Head of caudate nucleus (tissue), 42 donors: ENCODE measurements around the gene TESMIN.

Source experiments
- DNase-seq, 42 donors: peaks; one replicate each; pipeline versions ENCODE4 v3.0.0 to v3.0.0-alpha.2; 2020 to 2021; ENCODE audit warnings: mixed read lengths in 7 of 42
- intact Hi-C: fragments of 100-400 bp; cut with DNase I; formaldehyde crosslinking; loops from one replicate; pipeline ENCODE4 v1.15.0; 2022

TESMIN gene, protein sequence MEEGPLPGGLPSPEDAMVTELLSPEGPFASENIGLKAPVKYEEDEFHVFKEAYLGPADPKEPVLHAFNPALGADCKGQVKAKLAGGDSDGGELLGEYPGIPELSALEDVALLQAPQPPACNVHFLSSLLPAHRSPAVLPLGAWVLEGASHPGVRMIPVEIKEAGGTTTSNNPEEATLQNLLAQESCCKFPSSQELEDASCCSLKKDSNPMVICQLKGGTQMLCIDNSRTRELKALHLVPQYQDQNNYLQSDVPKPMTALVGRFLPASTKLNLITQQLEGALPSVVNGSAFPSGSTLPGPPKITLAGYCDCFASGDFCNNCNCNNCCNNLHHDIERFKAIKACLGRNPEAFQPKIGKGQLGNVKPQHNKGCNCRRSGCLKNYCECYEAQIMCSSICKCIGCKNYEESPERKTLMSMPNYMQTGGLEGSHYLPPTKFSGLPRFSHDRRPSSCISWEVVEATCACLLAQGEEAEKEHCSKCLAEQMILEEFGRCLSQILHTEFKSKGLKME

DNA sequence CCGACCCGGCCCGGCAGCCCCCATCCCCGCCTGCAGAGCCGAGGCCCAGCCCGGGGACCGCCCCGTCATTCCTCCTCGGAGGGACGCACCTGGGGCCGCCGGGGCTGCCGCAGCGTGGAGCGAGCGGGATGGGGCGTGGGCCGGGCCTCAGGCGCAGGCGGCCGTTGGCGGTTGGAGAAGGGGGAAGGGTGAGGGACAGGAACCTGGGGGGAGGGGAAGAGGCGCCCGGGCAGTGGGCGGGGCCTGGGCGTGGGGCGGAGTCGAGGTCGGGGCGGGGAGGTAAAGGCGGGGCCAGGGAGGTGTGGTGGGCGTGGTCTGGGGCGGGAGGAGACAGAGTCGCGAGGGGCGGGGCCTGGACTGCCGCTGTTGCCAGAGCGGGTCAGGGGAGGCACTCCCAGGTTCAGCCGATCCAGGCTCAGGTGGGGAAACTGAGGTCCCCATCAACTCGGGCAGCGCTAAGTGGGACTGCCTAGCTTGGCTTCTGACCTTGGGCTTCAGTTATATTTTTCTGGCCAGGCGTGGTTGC is at the start of gene TESMIN:
Gene TESMIN (minus strand): TSS at position 190 of the 526 bp plus-strand sequence. CDS start 860 bp downstream, outside the sequence.
- intact Hi-C loops, result no loop called here
- DNase-seq, result peak; percentile 45 to 94 (median 84)

DNA sequence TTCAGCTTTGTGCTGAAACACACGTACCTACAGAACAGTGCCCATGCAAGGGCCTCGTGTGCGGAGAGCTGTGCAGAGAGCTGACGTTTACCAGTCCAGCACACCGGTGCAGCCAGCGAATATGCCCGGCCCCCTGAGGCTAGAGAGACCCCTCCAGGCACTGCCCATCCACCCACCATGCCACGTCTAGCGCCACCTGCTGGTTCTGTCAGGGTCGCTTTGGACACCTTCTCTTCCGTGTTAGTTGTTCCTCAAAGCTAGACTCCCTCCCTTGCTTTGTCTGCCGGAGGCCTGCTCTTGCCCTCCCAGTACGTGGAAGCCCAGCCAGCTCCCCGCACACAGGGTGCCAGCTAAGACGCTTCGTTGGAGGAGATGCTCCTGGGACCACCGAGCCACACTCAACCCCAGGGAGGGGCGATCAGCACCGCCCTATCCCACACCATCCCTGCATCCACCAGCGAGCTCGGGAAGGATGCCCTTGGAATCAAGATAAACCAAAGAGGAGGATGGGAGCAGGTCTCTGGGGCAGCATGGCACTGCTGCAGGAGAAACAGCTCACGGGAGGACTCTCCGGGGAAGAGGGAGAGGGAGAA is 47.0 kb upstream of the TESMIN start:
- DNase-seq, result peak in 14 of 42 donors; percentile 5 to 55 (median 22)
- intact Hi-C loops, result no loop called here

DNA sequence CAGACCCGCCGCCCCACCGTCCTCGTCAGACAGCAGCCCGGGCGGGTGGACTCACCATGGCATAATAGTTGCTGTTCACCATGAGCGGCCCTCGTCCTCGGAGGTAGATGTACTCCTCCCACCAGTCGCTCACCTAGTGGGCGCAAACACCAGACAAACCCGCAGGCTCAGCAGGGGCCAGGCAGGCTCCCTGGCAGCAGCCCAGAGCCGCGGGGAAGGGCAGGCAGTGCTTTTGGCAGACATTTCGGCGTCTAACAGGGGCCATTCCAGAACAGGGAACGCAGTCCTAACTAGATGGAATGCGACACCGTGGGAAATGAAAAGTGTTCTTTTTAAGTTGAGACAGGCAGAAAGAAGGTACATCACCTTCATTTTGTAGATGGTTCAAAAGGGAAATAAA is 45.5 kb upstream of the TESMIN start:
- peak in 19 of 42 donors; percentile 6 to 54 (median 29) for DNase-seq
- intact Hi-C loops, result no loop called here

DNA sequence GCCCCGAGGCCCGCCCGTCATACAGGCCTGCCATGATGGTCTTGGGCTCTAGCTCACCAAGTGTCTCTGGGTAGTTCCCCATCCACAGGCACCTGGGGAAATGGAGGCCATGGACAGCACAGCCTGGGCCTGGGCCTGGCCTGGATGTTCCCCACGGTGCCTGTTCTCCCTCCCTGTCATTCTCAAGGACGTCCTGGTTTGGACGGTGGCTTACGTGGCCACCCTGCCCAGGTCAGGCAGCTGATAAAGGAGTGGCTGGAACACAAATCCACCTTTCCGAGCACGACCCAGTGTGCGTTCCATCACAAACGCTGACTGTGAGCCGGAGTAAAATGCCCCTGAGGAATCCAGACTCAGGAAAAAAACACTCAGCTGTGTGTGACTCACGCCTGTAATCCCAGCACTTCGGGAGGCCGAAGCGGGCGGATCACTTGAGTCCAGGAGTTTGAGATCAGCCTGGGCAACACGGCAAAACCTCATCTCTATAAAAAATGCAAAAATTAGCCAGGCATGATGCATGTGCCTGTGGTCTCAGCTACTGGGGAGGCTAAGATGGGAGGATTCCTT is 41.2 kb upstream of the TESMIN start:
- no peak for DNase-seq
- intact Hi-C loops, result no loop called here

DNA sequence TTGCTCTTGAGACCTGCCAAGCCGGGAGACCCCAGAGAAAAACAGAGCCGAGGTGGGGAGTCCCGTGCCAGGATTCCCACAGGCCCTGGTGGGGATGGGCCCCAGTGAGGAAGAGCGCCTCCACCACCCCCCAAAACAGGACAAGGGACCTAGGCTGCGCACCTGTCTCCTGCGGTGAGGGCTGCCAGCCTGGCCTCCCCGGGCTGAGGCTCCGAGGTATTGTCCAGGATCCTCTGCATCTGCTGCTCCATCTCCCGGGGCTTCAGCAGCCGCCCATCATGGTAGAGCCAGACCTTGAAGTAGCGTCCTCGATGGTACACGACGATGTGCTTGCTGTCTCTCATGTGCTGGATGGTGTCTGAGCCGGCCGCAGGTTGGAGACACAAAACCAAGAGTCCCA is 33.3 kb upstream of the TESMIN start:
- intact Hi-C loops, result no loop called here
- no peak for DNase-seq

DNA sequence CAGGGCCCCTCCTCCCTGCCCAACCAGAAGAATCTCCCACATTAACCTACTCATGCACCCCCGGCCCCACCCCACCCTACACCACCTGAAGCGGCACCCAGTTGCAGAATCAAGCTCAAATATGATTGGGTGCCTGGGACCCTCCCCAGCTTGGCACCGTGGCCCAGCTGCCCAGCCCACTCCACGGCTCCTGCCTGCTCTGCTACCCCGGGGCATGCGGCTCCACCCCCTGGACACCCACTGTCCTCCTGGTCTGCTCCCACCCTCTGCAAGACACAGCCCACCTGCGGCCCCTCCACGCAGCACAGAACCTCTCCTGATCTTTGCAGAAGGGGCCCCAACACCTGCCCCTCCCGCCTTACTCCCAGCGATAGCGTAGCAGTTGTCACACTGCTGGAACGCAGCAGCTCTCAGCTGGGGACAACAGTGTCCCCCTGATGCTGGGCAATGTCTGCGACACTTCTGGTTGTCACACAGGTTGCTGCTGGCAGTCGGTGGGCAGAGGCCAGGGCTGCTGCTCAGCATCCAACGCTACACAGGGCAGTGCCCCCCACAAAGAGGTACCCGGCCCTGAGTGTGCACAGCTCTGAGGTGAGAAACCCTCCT is 32.0 kb upstream of the TESMIN start:
- no peak for DNase-seq
- intact Hi-C loops, result no loop called here

DNA sequence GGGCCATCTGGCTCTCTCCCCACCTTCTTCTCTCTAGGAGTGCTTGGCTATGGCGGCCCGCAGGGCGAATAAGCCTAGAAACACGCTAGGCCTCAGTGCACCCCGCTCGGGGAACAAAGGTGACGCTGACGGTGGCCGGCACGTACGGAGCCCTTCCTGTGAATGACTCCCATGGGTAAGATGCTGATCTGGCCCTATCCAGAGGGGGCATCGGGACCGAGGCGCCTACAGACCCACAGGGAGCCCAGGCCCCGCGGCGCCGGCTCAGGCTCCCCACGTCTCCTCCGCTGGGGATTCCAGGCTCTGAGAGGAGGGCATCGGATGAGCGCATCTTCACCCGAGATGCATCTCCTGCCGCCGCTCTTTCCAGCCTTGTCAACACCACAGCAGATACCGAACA is 31.4 kb upstream of the TESMIN start:
- intact Hi-C loops, result no loop called here
- no peak for DNase-seq

DNA sequence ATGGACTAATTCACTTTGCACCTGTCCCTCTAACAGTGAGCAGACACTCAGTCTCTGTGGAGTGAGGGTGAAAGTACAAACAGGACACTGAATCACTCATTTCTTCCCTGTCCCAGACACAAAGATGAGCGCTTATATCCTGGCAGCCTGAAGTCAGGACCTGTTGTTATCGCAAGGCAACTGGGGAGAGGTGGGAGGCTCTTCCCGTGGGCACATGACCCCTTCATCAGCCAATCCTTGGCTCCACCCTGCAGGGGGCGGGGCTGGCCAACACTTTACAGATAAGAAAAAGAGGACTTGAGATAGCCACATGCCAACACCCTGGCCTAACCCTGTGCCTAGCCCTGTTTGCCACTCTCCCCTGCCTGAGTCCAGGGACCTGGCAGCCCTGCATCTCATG is 29.5 kb upstream of the TESMIN start:
- intact Hi-C loops, result no loop called here
- DNase-seq, result no peak

DNA sequence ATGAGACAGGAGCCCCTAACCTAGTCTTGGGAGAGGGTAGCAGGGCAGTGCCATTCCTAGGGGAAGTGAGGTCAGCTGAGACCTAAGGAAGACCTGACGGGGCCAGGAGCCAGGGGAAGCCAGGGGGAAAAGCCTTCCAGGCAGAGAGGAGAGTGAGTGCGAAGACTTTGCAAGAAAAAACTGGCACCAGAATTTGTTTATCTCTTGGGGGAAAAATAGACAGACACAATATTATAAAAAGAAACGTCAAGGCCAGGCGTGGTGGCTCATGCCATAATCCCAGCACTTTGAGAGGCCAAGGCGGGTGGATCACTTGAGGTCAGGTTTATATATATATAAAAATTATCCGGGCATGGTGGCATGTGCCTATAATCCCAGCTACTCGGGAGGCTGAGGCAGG is 26.9 kb upstream of the TESMIN start:
- DNase-seq, result no peak
- intact Hi-C loops, result no loop called here

DNA sequence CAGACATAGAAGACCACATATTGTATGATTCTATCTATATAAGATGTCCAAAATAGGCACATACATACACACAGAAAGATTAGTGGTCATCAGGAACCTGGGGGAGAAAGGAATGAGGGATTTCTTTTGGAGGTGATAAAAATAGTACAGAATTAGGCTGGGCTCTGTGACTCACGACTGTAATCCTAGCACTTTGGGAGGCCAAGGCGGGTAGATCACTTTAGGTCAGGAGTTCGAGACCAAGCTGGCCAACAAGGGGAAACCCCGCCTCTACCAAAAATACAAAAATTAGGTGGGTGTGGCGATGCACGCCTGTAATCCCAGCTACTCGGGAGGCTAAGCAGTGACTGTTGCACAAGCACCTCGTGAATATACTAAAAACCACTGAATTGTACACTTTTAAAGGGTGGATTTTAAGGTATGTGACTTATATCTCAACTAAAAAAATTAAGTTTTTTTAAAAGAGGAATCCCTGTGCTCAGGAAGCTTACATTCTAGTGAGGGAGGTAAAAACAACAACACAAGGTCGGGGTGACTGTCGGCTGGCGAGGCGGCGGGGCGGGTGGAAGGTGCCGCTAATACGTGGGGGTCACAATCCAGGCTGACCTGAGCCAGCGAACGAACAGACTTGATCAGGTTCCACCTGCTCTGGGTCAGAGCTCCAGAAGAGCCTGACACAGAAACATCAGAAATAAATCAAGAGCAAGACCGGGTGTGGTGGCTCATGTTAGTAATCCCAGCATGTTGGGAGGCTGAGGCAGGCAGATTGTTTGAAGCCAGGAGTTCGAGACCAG is 25.3 kb upstream of the TESMIN start:
- intact Hi-C loops, result no loop called here
- no peak for DNase-seq

DNA sequence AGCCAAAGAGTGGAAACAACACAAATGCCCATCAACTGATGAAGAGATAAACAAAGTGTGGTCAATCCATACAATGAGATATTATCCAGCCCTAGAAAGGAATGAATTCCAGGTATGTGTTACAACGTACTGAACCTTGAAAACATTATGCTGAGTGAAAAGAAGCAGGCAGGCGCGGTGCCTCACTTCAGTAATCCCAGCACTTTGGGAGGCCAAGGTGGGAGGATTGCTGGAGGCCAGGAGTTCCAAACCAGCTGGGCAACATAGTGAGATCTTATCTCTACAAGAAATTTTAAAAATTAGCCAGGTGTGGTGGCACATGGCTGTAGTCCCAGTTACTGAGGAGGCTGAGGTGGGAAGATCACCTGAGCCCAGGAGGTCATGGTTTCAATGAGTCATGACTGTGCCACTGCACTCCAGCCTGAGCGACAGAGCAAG is 24.6 kb upstream of the TESMIN start:
- intact Hi-C loops, result no loop called here

DNA sequence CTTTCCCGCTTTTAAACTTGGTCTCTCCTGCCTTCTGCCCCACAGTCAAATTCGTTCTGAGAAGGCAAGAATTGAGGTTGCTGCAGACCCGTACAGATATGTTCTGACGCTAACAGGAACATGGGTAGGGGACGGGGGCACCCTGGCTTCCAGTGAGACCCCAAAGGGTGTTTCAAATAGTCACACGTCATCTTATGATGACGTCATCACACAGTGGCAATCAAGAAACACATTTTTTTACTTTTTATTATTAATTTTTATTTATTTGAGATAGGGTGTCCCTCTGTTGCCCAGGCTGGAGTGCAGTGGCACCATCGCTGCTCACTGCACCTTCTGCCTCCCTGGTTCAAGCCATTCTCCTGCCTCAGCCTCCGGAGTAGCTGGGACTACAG is 22.9 kb upstream of the TESMIN start:
- intact Hi-C loops, result no loop called here
- DNase-seq, result no peak

More for the DNA sequence above, 24.6 kb upstream of the TESMIN start:
- DNase-seq, result no peak

DNA sequence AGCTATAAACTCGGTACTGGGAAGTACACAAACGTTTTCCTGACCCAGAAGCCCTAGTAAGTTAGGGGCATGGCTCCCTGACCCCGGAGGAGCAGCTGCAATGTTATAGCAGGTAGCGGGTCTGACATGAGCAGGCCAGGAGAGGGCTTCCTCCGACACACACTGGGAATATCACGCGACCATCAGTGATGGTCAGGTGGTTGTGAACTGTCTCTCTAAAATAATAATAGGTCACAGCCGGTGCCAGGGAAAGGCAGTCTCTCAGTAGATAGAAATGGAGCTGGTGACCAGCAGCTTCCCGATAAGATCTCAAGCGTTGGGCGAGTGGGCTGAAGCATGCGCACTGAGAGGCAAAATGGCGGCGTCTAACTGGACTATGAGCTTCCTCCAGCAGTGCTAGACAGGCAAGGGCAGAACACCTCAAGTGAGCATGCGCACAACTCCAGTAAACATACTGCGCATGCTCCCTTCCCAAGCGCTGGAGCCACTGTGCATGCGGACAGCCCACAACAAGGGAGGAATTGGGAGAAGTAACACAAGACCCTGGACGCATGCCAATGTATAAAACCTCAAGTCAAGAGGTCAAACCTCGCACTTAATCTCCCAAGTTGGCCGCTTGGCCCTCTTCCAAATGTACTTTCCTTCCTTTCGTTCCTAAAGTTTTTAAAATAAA is 22.3 kb upstream of the TESMIN start:
- intact Hi-C loops, result no loop called here
- no peak for DNase-seq

DNA sequence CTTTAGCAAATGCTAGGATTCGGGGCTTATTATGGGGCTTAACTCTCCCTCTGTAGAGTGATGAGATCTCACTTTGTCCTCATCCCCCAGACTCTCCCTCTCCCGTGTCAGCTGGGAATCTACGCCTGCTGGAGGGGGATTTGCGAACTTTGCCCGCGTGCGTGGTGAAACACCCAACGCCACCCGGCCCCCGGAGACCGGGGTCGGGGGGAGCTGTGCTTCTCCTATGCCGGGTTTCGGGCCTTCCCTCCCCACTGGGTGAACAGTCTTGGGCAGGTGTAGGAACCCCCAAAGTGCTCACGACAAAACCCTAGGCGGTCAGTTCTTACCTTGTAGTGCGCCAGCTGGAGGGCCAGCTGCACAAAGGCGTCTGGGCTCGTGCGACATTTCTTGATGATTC is 21.6 kb upstream of the TESMIN start:
- DNase-seq, result no peak
- intact Hi-C loops, result no loop called here

DNA sequence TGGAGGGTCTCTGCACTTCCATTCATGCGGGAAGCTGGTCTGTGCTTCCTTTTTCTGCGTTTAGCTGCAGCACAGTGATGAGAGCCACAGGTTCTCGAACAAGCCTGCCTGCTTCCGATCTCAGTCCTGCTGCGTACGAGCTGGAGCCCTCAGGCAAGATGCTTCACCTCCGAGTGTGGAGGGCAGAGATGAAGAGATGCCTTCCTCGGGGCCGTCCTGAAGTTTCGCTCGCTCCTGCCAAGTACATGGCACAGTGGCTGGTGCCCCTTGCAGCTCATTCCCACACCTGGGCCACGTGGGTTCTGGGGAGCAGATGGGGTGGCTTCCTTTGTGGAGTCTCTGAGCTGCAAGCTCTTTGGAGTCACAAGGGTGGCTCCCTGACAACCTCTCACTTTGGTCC is 19.5 kb upstream of the TESMIN start:
- intact Hi-C loops, result no loop called here
- no peak for DNase-seq

DNA sequence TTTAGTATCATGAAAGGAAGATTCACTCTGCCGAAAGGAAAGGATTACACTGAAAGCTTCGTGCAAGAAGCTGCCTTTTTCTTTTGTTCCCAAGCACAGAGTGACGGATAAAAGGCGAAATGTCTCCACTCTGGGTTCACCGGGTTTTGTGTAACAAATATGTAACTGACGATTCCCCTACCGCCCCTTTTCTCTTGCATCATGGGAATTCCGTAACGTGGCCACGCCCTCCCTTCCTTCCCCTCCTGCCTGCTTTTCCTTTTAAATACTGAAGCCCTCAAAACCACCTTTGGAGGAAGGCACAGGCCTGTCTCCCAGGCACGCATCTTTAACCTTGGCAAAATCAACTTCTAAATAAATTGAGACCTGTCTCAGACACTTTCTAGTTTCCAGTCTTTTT is 16.4 kb upstream of the TESMIN start:
- intact Hi-C loops, result no loop called here
- DNase-seq, result no peak

DNA sequence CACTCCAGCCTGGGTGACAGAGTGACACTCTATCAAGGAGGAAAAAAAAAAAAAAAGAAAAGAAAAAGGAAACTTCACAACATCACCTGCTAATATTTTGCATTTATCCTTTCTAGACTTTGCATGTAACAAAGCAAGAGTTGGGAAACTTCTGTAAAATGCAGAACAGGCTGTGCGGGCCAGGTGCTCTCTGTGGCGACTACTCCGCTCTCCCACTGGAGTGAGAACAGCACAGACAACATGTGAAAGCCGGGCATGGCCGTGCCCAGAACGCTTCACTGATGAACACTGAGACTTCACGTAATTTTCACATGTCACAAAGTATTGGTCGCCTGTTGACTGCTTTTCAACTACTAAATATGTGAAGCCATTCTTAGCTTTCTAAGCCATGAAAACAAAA is 15.5 kb upstream of the TESMIN start:
- DNase-seq, result no peak
- intact Hi-C loops, result no loop called here

DNA sequence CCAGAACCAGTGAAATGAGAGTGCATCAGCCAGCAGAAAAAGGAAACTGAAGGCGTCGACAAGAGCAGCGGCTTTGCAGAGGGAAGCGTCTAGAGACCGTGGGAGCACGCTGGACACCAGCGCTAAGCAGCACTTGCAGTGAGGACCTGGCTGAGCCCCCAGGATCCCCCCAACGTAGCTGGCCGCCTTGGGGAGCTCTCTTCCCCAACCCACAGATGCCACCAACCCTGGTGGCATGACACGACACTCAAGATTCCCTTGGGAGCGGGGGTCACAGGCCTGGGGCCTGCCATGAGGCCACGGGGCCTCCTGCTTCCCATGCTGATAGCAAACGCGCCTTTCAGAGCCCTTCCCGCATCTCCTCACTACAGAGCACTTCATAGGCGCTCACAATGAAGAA is 13.4 kb upstream of the TESMIN start:
- DNase-seq, result no peak
- intact Hi-C loops, result no loop called here
